SK-N-SH (cell line): Measurements from ENCODE around the gene SLC22A23. TPM values are rescaled to one million over a fixed set of nuclear protein-coding genes. Genes with fewer than 3 reads are reported as not detected.

Experiments
- CTCF ChIA-PET: fragments of 300-600, 350-600 bp; formaldehyde crosslinking; extraction: SDS; loops from one replicate; lab custom pipeline; 2021; lab: Yijun Ruan, JAX
- POLR2A ChIA-PET: fragments of 350-600 bp; sonication (Branson Sonifier 250); formaldehyde crosslinking; extraction: SDS; loops from one replicate; lab custom pipeline; 2020; ENCODE audit warnings: antibody characterized with exemption, inconsistent platforms; lab: Yijun Ruan, JAX
- DNase-seq: peaks from one replicate; pipeline ENCODE4 v3.0.0; 2012
- H2AFZ ChIP-seq: fragments of 200-600 bp; sonication (generic); 2 replicates; pipeline ENCODE4 v1.8.1; 2016; ENCODE audit warnings: antibody characterized with exemption, mild to moderate bottlenecking, low read depth
- H3F3A ChIP-seq: fragments of 200-600 bp; sonication (generic); replicated peaks from 2 replicates; pipeline ENCODE3; 2016; ENCODE audit warnings: antibody characterized with exemption, mild to moderate bottlenecking; ENCODE audit not compliant: insufficient read depth
- H3K27ac ChIP-seq, 2 experiments: fragments of 200-500 bp in 1 of 2; fragments of 200-600 bp in 1 of 2; sonication (Bioruptor generic) in 1 of 2; sonication (generic), shearing (Covaris generic) in 1 of 2; 2 replicates each; pipeline versions ENCODE4 v1.5.1 to v1.6.1; 2014 to 2016; ENCODE audit warnings: low read depth in 2 of 2, inconsistent platforms in 1 of 2, low read length in 1 of 2, mild to moderate bottlenecking in 1 of 2, mixed read lengths in 1 of 2
- H3K27me3 ChIP-seq: fragments of 200-600 bp; sonication (generic), shearing (Covaris generic); 2 replicates; pipeline ENCODE4 v1.6.1; 2016; ENCODE audit warnings: mixed run types; ENCODE audit not compliant: insufficient read depth
- H3K36me3 ChIP-seq, 2 experiments: fragments of 200-500 bp in 1 of 2; fragments of 200-600 bp in 1 of 2; sonication (Bioruptor generic) in 1 of 2; sonication (generic) in 1 of 2; replicated peaks in 1 of 2; 2 replicates each; pipeline versions ENCODE3 to v1.5.1; 2014 to 2016; ENCODE audit warnings: low read length in 1 of 2, mild to moderate bottlenecking in 1 of 2; ENCODE audit not compliant: insufficient read depth in 2 of 2, control insufficient read depth in 1 of 2
- H3K4me1 ChIP-seq, 2 experiments: fragments of 200-500 bp in 1 of 2; fragments of 200-600 bp in 1 of 2; sonication (Bioruptor generic) in 1 of 2; sonication (generic), shearing (Covaris generic) in 1 of 2; 2 replicates each; pipeline versions ENCODE4 v1.5.1 to v1.6.1; 2014 to 2016; ENCODE audit warnings: low read depth in 1 of 2, low read length in 1 of 2, mixed run types in 1 of 2; ENCODE audit not compliant: insufficient read depth in 2 of 2, control insufficient read depth in 1 of 2
- H3K4me2 ChIP-seq: fragments of 200-600 bp; sonication (generic), shearing (Covaris generic); 2 replicates; pipeline ENCODE4 v1.6.1; 2017; ENCODE audit warnings: mixed run types
- H3K4me3 ChIP-seq, 2 experiments: fragments of 200-500 bp in 1 of 2; fragments of 200-600 bp in 1 of 2; sonication (Bioruptor generic) in 1 of 2; sonication (generic), shearing (Covaris generic) in 1 of 2; 2 replicates each; pipeline versions ENCODE4 v1.5.1 to v1.8.1; 2014 to 2016; ENCODE audit warnings: low read depth in 2 of 2, inconsistent platforms in 1 of 2, low read length in 1 of 2, mild to moderate bottlenecking in 1 of 2, mixed read lengths in 1 of 2, moderate library complexity in 1 of 2
- H3K79me2 ChIP-seq: fragments of 200-600 bp; sonication (generic); 2 replicates; pipeline ENCODE4 v1.8.1; 2017; ENCODE audit warnings: mild to moderate bottlenecking; ENCODE audit not compliant: insufficient read depth
- H3K9ac ChIP-seq: fragments of 200-600 bp; sonication (generic); 2 replicates; pipeline ENCODE4 v1.6.1; 2017; ENCODE audit warnings: mixed run types
- H3K9me2 ChIP-seq: fragments of 200-600 bp; sonication (generic); 2 replicates; pipeline ENCODE4 v1.6.1; 2017; ENCODE audit warnings: mixed run types
- H3K9me3 ChIP-seq: fragments of 200-600 bp; sonication (generic); 2 replicates; pipeline ENCODE4 v1.6.1; 2017; ENCODE audit warnings: mixed run types, mild to moderate bottlenecking, moderate library complexity
- H4K20me1 ChIP-seq: fragments of 200-600 bp; sonication (generic); 2 replicates; pipeline ENCODE4 v1.6.1; 2017; ENCODE audit warnings: mild to moderate bottlenecking, mixed run types; ENCODE audit not compliant: insufficient read depth
- EZH2phosphoT487 ChIP-seq: fragments of 200-600 bp; sonication (generic); IDR thresholded peaks from 2 replicates; pipeline ENCODE4 v1.6.1; 2017; ENCODE audit warnings: low read depth, mixed run types, mild to moderate bottlenecking, antibody characterized with exemption, moderate library complexity, borderline replicate concordance
- FOSL2 ChIP-seq: IDR thresholded peaks from 2 replicates; pipeline ENCODE4 v1.4.0; 2012; ENCODE audit warnings: low read depth, mild to moderate bottlenecking, moderate library complexity, borderline replicate concordance
- GABPA ChIP-seq: IDR thresholded peaks from 2 replicates; pipeline ENCODE4 v1.4.0; 2012; ENCODE audit warnings: low read depth, mild to moderate bottlenecking
- GATA2 ChIP-seq: sonication (generic); formaldehyde crosslinking; IDR thresholded peaks from 2 replicates; pipeline ENCODE4 v1.5.0; 2020; ENCODE audit warnings: mild to moderate bottlenecking, missing genetic modification reagents
- IRF3 ChIP-seq: fragments of 150-350 bp; IDR thresholded peaks from 2 replicates; pipeline ENCODE4 v1.6.1; 2016; ENCODE audit warnings: mild to moderate bottlenecking, low read depth, low read length
- MAX ChIP-seq: IDR thresholded peaks from 2 replicates; pipeline ENCODE4 v1.4.0; 2012; ENCODE audit warnings: low read depth
- MEF2A ChIP-seq: IDR thresholded peaks from 2 replicates; pipeline ENCODE4 v1.4.0; 2012; ENCODE audit warnings: low read depth, borderline replicate concordance
- NFIC ChIP-seq: IDR thresholded peaks from 2 replicates; pipeline ENCODE4 v1.4.0; 2012; ENCODE audit warnings: borderline replicate concordance
- POLR2AphosphoS5 ChIP-seq: IDR thresholded peaks from 2 replicates; pipeline ENCODE4 v1.6.1; 2012; ENCODE audit warnings: low read depth, low read length
- RAD21 ChIP-seq: IDR thresholded peaks from 2 replicates; pipeline ENCODE4 v1.6.1; 2012; ENCODE audit warnings: mild to moderate bottlenecking, low read length
- RCOR1 ChIP-seq: fragments of 150-350 bp; IDR thresholded peaks from 2 replicates; pipeline ENCODE4 v1.6.1; 2017; ENCODE audit warnings: antibody characterized with exemption, low read length
- RFX5 ChIP-seq: IDR thresholded peaks from 2 replicates; pipeline ENCODE4 v1.6.1; 2012; ENCODE audit warnings: mild to moderate bottlenecking, improper control_type of control experiment, low read length
- RXRA ChIP-seq: IDR thresholded peaks from 2 replicates; pipeline ENCODE4 v1.4.0; 2012; ENCODE audit warnings: low read depth, mild to moderate bottlenecking, borderline replicate concordance
- TCF12 ChIP-seq: IDR thresholded peaks from 2 replicates; pipeline ENCODE4 v1.4.0; 2012
- USF2 ChIP-seq: fragments of 150-350 bp; IDR thresholded peaks from 2 replicates; pipeline ENCODE4 v1.6.1; 2017; ENCODE audit warnings: antibody characterized with exemption, low read length, low read depth, borderline replicate concordance
- YY1 ChIP-seq: IDR thresholded peaks from 2 replicates; pipeline ENCODE4 v1.4.0; 2012; ENCODE audit warnings: low read depth, mild to moderate bottlenecking
- ZBTB33 ChIP-seq: IDR thresholded peaks from 2 replicates; pipeline ENCODE4 v1.4.0; 2012; ENCODE audit warnings: low read depth, borderline replicate concordance
- WGBS: methylation state at CpG from one replicate; pipeline ENCODE4 v1.1.6; 2017; ENCODE audit warnings: low lambda C conversion rate; 5-methylcytosine and 5-hydroxymethylcytosine counted together
- polyA plus RNA-seq, 3 experiments: library from polyadenylated mRNA; depleted of rRNA; stranded (reverse); fragments of >200 nt; gene quantifications; 2 replicates each; pipeline ENCODE4 v1.2.3, GENCODE V29; 2012

The SLC22A23 gene
- polyA plus RNA-seq, 1 of the 3 experiments (the other 2 are of a cell fraction): not detected

GRCh38 chr6:3237761-3238662, 218.8 kb downstream of the SLC22A23 start:
- Histone ChIP-seq H3K4me1 (peaks cover 0 to 7% of the 10 kb centered on the region in 2 experiments; a peak in 2 of 4 replicates), H3K27me3 (no peaks in the 10 kb centered on the region), H3K9me2 (no peaks in the 10 kb centered on the region), H2AFZ (no peak overlapping the region), H3K9me3 (no peaks in the 10 kb centered on the region), H3K79me2 (no peaks in the 10 kb centered on the region), H3F3A (no peaks in the 10 kb centered on the region), H4K20me1 (no peaks in the 10 kb centered on the region), H3K4me2 (no peak overlapping the region), H3K9ac (no peak overlapping the region), H3K27ac (no peak overlapping the region), H3K36me3 (no peaks in the 10 kb centered on the region), H3K4me3 (no peak overlapping the region)
- POLR2A ChIA-PET: no interaction called here
- TF ChIP-seq RFX5: no peak
- no peak for TF ChIP-seq RAD21
- TF ChIP-seq MAX: no peak
- TF ChIP-seq MEF2A: no peak
- TF ChIP-seq TCF12: no peak
- TF ChIP-seq YY1: no peak
- no peak for TF ChIP-seq EZH2phosphoT487
- no peak for TF ChIP-seq RXRA
- TF ChIP-seq GATA2 (CRISPR knock-in tag): no peak
- TF ChIP-seq GABPA: no peak
- TF ChIP-seq FOSL2: no peak
- TF ChIP-seq NFIC: no peak
- no peak for TF ChIP-seq IRF3
- TF ChIP-seq ZBTB33: no peak
- no peak for TF ChIP-seq USF2
- no peak for TF ChIP-seq RCOR1
- no peak for TF ChIP-seq POLR2AphosphoS5
- 94% methylated on average over 16 of the region's 24 CpGs for WGBS
- CTCF ChIA-PET: interaction anchor here (0.9 to 6.3 kb wide), 4 partner anchors 9 to 21 kb away, joined by 3 to 25 read pairs (median 12); partner anchors contain the start of gene PSMG4
- DNase-seq: no peak
